Osteocyte (in vitro differentiated cells): ENCODE data around the gene PSMB7. TPM values are rescaled to one million over a fixed set of nuclear protein-coding genes. Genes with fewer than 3 reads are reported as not detected.

Experiments used
- DNase-seq: peaks from one replicate; pipeline ENCODE4 v3.0.0; 2021; ENCODE audit warnings: mixed read lengths; ENCODE audit not compliant: unreplicated experiment; ENCODE audit errors: extremely low spot score
- H3K27ac Mint-ChIP-seq: one replicate; pipeline ENCODE4 v1.8.0; 2021; ENCODE audit warnings: mild to moderate bottlenecking, mixed read lengths; ENCODE audit not compliant: unreplicated experiment
- H3K27me3 Mint-ChIP-seq: one replicate; pipeline ENCODE4 v1.8.0; 2021; ENCODE audit warnings: mixed read lengths; ENCODE audit not compliant: unreplicated experiment
- H3K36me3 Mint-ChIP-seq: one replicate; pipeline ENCODE4 v1.8.0; 2021; ENCODE audit warnings: mixed read lengths; ENCODE audit not compliant: unreplicated experiment
- H3K4me1 Mint-ChIP-seq: one replicate; pipeline ENCODE4 v1.8.0; 2021; ENCODE audit warnings: mixed read lengths; ENCODE audit not compliant: unreplicated experiment
- H3K4me3 Mint-ChIP-seq: one replicate; pipeline ENCODE4 v1.8.0; 2021; ENCODE audit warnings: mild to moderate bottlenecking, moderate library complexity, mixed read lengths; ENCODE audit not compliant: unreplicated experiment
- H3K9me3 Mint-ChIP-seq: one replicate; pipeline ENCODE4 v1.8.0; 2021; ENCODE audit warnings: mixed read lengths; ENCODE audit not compliant: unreplicated experiment
- total RNA-seq: library from RNA; stranded (reverse); gene quantifications from 2 replicates; pipeline ENCODE4 v1.2.1, GENCODE V29; 2021
- TF ChIP-seq, protein P1 (sequence below): fragments of 200-600 bp; sonication (generic); IDR thresholded peaks from 2 replicates; pipeline ENCODE4 v1.5.0; 2021; ENCODE audit warnings: antibody characterized with exemption, mild to moderate bottlenecking, moderate library complexity

PSMB7 gene
- total RNA-seq, 1 donor from 2014 or later: 140 TPM

DNA sequence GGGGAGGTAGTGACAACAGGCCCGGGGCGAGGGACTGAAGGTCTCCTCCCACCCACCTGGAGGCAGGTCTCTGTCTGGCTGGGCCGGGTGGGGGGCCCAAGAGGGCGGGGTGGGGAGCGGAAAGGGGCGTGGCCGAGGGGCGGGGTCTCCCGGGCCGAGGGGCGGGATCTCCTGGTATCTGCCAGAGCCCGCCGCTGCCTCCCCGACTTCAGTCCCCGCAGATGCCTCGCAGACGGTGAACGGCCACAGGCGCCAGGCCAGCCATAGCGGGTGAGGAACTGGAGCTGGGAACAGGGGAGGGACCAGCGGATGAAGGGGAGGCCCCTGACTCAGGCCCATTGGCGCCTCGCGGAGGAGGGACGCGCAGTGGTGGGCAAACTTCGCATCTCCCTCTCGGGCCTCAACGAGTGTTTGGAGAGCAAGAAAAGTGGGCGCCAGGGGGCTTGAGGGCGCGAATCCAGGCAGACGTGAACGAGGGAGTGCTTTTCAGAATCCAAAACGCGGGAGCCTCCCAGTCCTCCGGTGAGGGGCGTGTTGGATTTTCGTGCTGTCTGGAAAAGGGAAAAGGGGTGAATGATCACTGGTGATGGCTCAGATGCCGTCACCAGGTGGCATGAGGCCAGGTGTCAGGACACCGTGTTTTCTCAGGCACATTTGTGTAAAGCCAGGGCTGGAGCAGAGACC is 35.1 kb upstream of the PSMB7 start, which contains the start of gene ADGRD2:
ADGRD2 (plus strand) TSS at position 211 of the 684 bp plus-strand sequence. CDS start 1,216 bp downstream, outside the sequence.
- peaks cover 26% of the 10 kb centered on the region for H3K27me3 Mint-ChIP-seq
- no peak within 1 kb of the TSS for H3K27ac Mint-ChIP-seq
- peaks cover 7% of the 10 kb centered on the region for H3K4me1 Mint-ChIP-seq
- H3K4me3 Mint-ChIP-seq: peak within 1 kb of the TSS; percentile 66
- DNase-seq: no peak
- H3K36me3 Mint-ChIP-seq: no peaks in the 10 kb centered on the region
- TF ChIP-seq, protein P1, sequence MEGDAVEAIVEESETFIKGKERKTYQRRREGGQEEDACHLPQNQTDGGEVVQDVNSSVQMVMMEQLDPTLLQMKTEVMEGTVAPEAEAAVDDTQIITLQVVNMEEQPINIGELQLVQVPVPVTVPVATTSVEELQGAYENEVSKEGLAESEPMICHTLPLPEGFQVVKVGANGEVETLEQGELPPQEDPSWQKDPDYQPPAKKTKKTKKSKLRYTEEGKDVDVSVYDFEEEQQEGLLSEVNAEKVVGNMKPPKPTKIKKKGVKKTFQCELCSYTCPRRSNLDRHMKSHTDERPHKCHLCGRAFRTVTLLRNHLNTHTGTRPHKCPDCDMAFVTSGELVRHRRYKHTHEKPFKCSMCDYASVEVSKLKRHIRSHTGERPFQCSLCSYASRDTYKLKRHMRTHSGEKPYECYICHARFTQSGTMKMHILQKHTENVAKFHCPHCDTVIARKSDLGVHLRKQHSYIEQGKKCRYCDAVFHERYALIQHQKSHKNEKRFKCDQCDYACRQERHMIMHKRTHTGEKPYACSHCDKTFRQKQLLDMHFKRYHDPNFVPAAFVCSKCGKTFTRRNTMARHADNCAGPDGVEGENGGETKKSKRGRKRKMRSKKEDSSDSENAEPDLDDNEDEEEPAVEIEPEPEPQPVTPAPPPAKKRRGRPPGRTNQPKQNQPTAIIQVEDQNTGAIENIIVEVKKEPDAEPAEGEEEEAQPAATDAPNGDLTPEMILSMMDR: no peak
- H3K9me3 Mint-ChIP-seq: no peaks in the 10 kb centered on the region

- Mint-ChIP-seq H3K27me3 (peaks cover 26% of the 10 kb centered on the region), H3K4me1 (peaks cover 7% of the 10 kb centered on the region), H3K4me3 (no peak overlapping the region), H3K36me3 (no peaks in the 10 kb centered on the region), H3K9me3 (no peaks in the 10 kb centered on the region), H3K27ac (no peak overlapping the region)
- TF ChIP-seq, protein P1: no peak
- no peak for DNase-seq
Measured at GRCh38 chr9:124449381-124450151, 34.3 kb upstream of the PSMB7 start.

GRCh38 chr9:124448019-124448418 is 32.8 kb upstream of the PSMB7 start:
- DNase-seq: no peak
- H3K4me1 Mint-ChIP-seq: peaks cover 7% of the 10 kb centered on the region
- TF ChIP-seq, protein P1: no peak
- no peak overlapping the region for H3K4me3 Mint-ChIP-seq
- H3K27ac Mint-ChIP-seq: no peak overlapping the region
- peaks cover 33% of the 10 kb centered on the region for H3K27me3 Mint-ChIP-seq
- no peaks in the 10 kb centered on the region for H3K36me3 Mint-ChIP-seq
- no peaks in the 10 kb centered on the region for H3K9me3 Mint-ChIP-seq

GRCh38 chr9:124447297-124447661 is 32.0 kb upstream of the PSMB7 start:
- Mint-ChIP-seq H3K27ac (no peak overlapping the region), H3K4me1 (peaks cover 7% of the 10 kb centered on the region), H3K27me3 (peaks cover 28% of the 10 kb centered on the region), H3K9me3 (no peaks in the 10 kb centered on the region), H3K4me3 (no peak overlapping the region), H3K36me3 (no peaks in the 10 kb centered on the region)
- TF ChIP-seq, protein P1: no peak
- no peak for DNase-seq

DNA sequence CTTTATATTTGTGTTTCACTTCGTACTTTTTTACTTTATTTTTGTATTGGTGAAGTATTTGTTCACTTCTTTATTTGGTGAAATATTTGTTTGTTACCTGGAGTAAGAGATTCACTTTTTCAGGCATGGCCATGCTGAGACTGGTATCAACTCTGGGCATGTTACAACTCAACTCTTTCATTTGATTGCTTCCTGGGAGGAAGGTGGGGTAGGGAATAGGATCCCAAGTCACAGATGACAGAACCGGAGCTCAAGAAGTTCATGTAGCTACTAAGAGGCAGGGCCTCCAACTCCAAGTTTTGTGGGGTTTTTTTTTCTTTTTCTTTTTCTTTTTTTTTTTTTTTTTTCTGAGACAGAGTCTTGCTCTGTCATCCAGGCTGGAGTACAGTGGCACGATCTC is 28.9 kb upstream of the PSMB7 start:
- Mint-ChIP-seq H3K36me3 (no peaks in the 10 kb centered on the region), H3K27me3 (peaks cover 23% of the 10 kb centered on the region)
- TF ChIP-seq, protein P1: no peak

More for the DNA sequence above, 28.9 kb upstream of the PSMB7 start:
- H3K9me3 Mint-ChIP-seq: no peaks in the 10 kb centered on the region
- DNase-seq: no peak
- H3K4me3 Mint-ChIP-seq: no peak overlapping the region
- no peak overlapping the region for H3K27ac Mint-ChIP-seq
- H3K4me1 Mint-ChIP-seq: no peaks in the 10 kb centered on the region
